ENCODE data around the gene IL5RA.

IL5RA gene

GRCh38 chr3:3081381-3082233 lies 28.6 kb downstream of the IL5RA start:
- H3K4me3 ChIP-seq (ENCODE audit: low read length): no peak overlapping the region
- no peak for TF ChIP-seq CTCF (conservative IDR thresholded peaks at IDR 0.05; ENCODE audit: low read length)
- no peak for DNase-seq (ENCODE audit: low read depth)

GRCh38 chr3:3080309-3080708 lies 29.9 kb downstream of the IL5RA start:
- DNase-seq (ENCODE audit: low read depth): no peak
- TF ChIP-seq CTCF (conservative IDR thresholded peaks at IDR 0.05; ENCODE audit: low read length): no peak
- no peak overlapping the region for H3K4me3 ChIP-seq (ENCODE audit: low read length)

- DNase-seq (ENCODE audit: low read depth): no peak
- H3K4me3 ChIP-seq (ENCODE audit: low read length): no peak overlapping the region
- TF ChIP-seq CTCF (conservative IDR thresholded peaks at IDR 0.05; ENCODE audit: low read length): no peak
These were observed 35.5 kb downstream of the IL5RA start for GRCh38 chr3:3074551-3075257.

- DNase-seq (ENCODE audit: low read depth): no peak
- TF ChIP-seq CTCF (conservative IDR thresholded peaks at IDR 0.05; ENCODE audit: low read length): no peak
- no peak overlapping the region for H3K4me3 ChIP-seq (ENCODE audit: low read length)
These were observed 39.0 kb downstream of the IL5RA start for GRCh38 chr3:3071136-3071535.

GRCh38 chr3:3069723-3070122 lies 40.5 kb downstream of the IL5RA start:
- H3K4me3 ChIP-seq (ENCODE audit: low read length): no peak overlapping the region
- DNase-seq (ENCODE audit: low read depth): no peak
- no peak for TF ChIP-seq CTCF (conservative IDR thresholded peaks at IDR 0.05; ENCODE audit: low read length)

- no peak overlapping the region for H3K4me3 ChIP-seq (ENCODE audit: low read length)
- no peak for DNase-seq (ENCODE audit: low read depth)
- TF ChIP-seq CTCF (conservative IDR thresholded peaks at IDR 0.05; ENCODE audit: low read length): no peak
These were observed 41.8 kb downstream of the IL5RA start for GRCh38 chr3:3068358-3068881.

Data from AG10803 (cell line).